GM10266 (cell line): ENCODE data around the gene SC5D.

ENCODE experiments used
- DNase-seq: peaks from one replicate; pipeline ENCODE4 v3.0.0; 2012; ENCODE audit errors: extremely low spot score
- CTCF ChIP-seq: IDR thresholded peaks from 2 replicates; pipeline ENCODE4 v1.5.1; 2012; ENCODE audit warnings: mild to moderate bottlenecking, low read depth; ENCODE audit not compliant: control insufficient read depth, insufficient read depth; ENCODE audit errors: missing control alignments

The SC5D gene

GRCh38 chr11:121250843-121251242, 41.7 kb upstream of the SC5D start:
- TF ChIP-seq CTCF: no peak
- no peak for DNase-seq

- no peak for TF ChIP-seq CTCF
- no peak for DNase-seq
These were observed 38.6 kb upstream of the SC5D start for GRCh38 chr11:121253951-121254350.

DNA sequence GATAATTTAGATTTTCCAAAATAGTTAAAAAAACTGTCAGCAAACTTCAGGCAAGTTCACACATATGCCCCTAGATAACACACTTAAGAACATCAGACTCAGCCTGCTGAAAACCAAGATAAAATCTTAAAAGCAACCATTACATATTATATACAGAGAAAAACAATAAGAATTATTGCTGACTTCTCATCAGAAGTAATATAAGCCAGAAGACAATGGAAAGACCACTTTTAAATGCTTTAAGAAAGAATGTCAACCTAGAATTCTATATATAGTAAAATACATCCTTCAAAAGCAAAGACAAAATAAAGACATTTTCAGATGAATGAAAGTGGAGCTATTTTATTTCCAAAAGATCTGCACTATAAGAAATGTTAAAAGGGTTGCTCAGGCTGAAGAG, 37.8 kb upstream of the SC5D start:
- no peak for DNase-seq

DNA sequence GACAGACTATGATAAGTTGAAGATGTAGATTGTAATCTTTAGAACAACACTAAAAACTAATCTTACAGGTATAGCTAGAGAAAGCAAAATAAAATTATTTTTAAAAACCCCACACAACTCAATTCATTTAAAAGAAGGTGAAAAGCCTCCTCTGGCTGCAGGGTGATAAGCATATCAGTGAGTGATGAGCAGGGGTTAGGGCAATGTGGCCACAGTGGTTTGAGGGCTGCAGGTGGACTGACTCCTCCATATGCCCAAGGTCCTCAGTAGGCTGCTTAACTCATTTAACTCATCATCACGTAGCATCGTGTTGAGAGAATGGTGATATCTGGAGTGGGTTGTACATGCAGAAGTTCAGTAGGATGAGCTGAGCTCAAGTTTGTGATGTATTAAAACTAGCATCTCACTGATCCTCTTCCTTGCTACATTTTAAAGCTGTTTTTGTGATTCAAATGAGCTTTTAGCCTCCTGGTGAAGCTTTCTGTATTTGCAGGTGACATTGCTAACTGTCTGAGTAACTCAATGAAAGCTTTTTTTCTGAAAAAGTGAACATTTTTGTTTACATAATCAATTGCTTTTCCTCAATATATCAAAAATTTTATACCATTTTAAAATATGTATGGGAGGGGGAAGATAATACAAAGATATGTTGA, 37.0 kb upstream of the SC5D start:
- TF ChIP-seq CTCF: no peak

More for the DNA sequence above, 37.8 kb upstream of the SC5D start:
- no peak for TF ChIP-seq CTCF

DNA sequence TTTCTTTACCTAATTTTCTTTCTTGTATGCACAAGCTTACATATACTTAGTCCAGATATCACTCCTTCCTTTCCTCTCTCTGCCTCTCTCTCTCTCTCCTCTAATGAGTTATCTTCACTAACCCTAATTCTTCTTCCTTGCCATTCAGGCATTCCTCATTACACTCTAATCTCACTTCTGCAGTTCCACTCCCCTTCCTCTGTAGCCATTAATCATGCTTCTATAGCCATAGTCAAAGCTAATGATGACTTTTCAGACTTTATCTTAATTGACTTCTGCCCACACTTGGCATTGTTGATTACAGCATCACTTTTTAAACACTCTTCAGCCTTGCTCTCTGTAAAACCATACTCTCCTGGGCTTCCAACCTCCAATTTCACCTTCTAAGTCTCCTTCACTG, 35.3 kb upstream of the SC5D start:
- no peak for TF ChIP-seq CTCF
- no peak for DNase-seq

More for the DNA sequence above, 37.0 kb upstream of the SC5D start:
- DNase-seq: no peak

DNA sequence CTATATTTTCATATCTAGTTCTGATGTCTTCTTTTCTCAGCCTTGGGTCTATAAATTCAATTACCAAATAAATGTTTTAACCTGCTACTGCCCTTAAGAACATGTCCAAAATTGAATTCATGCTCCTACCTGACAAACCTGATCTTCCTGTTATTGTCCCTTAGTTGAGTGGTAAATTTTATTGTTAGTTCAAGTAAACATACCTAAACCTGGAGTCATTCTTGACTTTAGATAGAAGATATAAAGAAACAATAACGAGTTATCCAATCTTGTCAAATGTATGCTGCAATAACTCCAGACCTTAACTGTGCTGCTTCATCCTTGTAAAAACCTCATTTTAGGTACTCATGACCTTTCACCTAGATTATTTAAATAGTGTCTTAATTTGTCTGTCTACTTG, 34.6 kb upstream of the SC5D start:
- no peak for DNase-seq
- TF ChIP-seq CTCF: no peak

DNA sequence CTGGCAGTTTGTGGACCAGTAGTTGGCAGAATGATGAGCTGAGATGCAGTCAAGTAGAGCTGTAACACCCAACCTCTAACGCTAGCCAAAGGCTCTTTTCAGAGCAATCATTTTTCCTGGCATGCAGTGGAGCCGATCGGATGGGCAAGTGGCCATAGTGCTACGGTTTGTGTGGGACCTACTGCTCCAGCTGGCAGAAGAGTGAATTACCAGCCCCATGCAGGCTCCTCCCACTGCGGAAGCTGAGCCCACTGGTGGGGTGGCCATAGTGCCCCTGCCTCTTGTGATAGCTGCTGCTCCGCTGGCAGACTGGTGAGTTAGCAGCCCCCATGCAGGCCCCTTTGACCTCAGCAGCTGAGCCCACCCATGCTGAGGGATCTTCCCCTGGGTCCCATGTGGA, 27.0 kb upstream of the SC5D start:
- no peak for TF ChIP-seq CTCF
- DNase-seq: no peak
